GM12878 (cell line): ENCODE data around the gene LHFPL4. TPM values are rescaled to one million over a fixed set of nuclear protein-coding genes. Genes with fewer than 3 reads are reported as not detected.

Experiments
- E2F8 ChIP-seq: fragments of 450-650 bp; IDR thresholded peaks from 2 replicates; pipeline ENCODE4 v1.6.1; 2018; ENCODE audit warnings: mild to moderate bottlenecking, low read depth, moderate library complexity; ENCODE audit not compliant: partially characterized antibody
- EED ChIP-seq: sonication (generic); IDR thresholded peaks from 2 replicates; pipeline ENCODE4 v1.6.1; 2016; ENCODE audit warnings: antibody characterized with exemption, low read depth
- KLF5 ChIP-seq: fragments of 450-650 bp; IDR thresholded peaks from 2 replicates; pipeline ENCODE4 v1.6.1; 2014; ENCODE audit warnings: mild to moderate bottlenecking; ENCODE audit not compliant: partially characterized antibody
- MEF2B ChIP-seq: fragments of 450-650 bp; IDR thresholded peaks from 2 replicates; pipeline ENCODE4 v1.6.1; 2018; ENCODE audit warnings: mild to moderate bottlenecking, moderate library complexity; ENCODE audit not compliant: partially characterized antibody, poor library complexity, severe bottlenecking
- MTA3 ChIP-seq: IDR thresholded peaks from 2 replicates; pipeline ENCODE4 v1.6.1; 2012; ENCODE audit warnings: low read length, inconsistent platforms, borderline replicate concordance
- NBN ChIP-seq: fragments of 450-650 bp; IDR thresholded peaks from 2 replicates; pipeline ENCODE4 v1.6.1; 2016
- SMARCA5 ChIP-seq: fragments of 450-650 bp; IDR thresholded peaks from 2 replicates; pipeline ENCODE4 v1.6.1; 2017; ENCODE audit warnings: mild to moderate bottlenecking
- SREBF1 ChIP-seq: IDR thresholded peaks from 2 replicates; pipeline ENCODE4 v1.6.1; 2012; ENCODE audit warnings: mild to moderate bottlenecking, low read length
- WRNIP1 ChIP-seq: IDR thresholded peaks from 2 replicates; pipeline ENCODE4 v1.6.1; 2011; ENCODE audit warnings: low read depth, low read length, improper control_type of control experiment, borderline replicate concordance
- ZBTB4 ChIP-seq: fragments of 450-650 bp; formaldehyde crosslinking; IDR thresholded peaks from 2 replicates; pipeline ENCODE4 v1.4.0; 2022; ENCODE audit warnings: mild to moderate bottlenecking, moderate library complexity
- polyA plus RNA-seq, 11 experiments: library from polyadenylated mRNA; depleted of rRNA in 4 of 11; unstranded in 6 of 11; stranded (reverse) in 5 of 11; fragments of >200 nt; fragmentation: Nextera tagmentation in 4 of 11; fragmentation: Illumina TruSeq in 1 of 11; extraction: Ambion mirVana in 4 of 11; extraction: Trizol in 1 of 11; gene quantifications; 1 replicate in 1 of 11; 2 replicates in 10 of 11; pipeline versions ENCODE4 v1.2.1 to v1.2.3, GENCODE V29; 2011 to 2016; ENCODE audit warnings: inconsistent platforms in 2 of 11, missing spikeins in 2 of 11, low read depth in 1 of 11
- total RNA-seq, 4 experiments: library from RNA; depleted of rRNA in 3 of 4; stranded (reverse); fragments of >200 nt in 3 of 4; fragmentation: Illumina TruSeq in 1 of 4; extraction: Trizol in 1 of 4; gene quantifications; 2 replicates each; pipeline versions ENCODE4 v1.2.1 to v1.2.3, GENCODE V29; 2013 to 2021

LHFPL4 gene
- total and polyA plus RNA-seq, 10 of the 15 experiments (the other 5 are each of a cell fraction or from before 2014, with no cell fraction given): 0.05 to 0.15 TPM; not detected in 8

DNA sequence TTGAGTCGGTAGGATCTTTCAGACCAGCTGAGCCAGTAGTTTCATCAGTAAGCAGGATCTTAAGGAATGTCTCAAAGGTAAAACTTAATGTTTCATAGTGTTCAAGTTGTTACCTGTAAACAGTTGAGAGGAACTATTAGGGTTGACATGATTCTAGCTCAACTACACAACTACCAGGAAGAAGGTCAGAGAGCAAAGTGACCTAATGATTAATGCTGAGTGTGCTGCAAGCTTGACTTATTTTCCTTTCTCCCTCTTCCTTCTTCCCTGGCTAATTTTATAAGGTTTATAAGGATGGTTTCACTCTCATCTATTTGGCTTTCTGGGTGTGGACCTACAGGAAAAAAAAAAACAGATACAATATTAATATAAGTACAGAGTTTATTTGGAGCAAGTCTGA is 30.2 kb upstream of the LHFPL4 start (continued):
- TF ChIP-seq ZBTB4 (no peak), NBN (no peak), SMARCA5 (no peak), KLF5 (no peak), SREBF1 (no peak), WRNIP1 (no peak), MTA3 (no peak), EED (no peak), MEF2B (no peak), E2F8 (no peak)
